Lower leg skin (tissue), 3 donors: ENCODE data around the gene PLEKHH3.

Source experiments
- CTCF ChIP-seq, 3 donors: fragments of 450-650 bp; IDR thresholded peaks; one replicate each; pipeline ENCODE4 v1.5.1; 2016; ENCODE audit warnings: antibody characterized with exemption in 3 of 3, mild to moderate bottlenecking in 3 of 3, moderate library complexity in 2 of 3
- POLR2A ChIP-seq, 2 donors: fragments of 450-650 bp; IDR thresholded peaks; one replicate each; pipeline ENCODE4 v1.6.1; 2016 to 2017; ENCODE audit warnings: antibody characterized with exemption in 2 of 2, mild to moderate bottlenecking in 1 of 2, moderate library complexity in 1 of 2

- TF ChIP-seq CTCF (IDR thresholded peaks at IDR 0.05), result no peak
- TF ChIP-seq POLR2A (IDR thresholded peaks at IDR 0.05), result no peak
These were observed 31.8 kb upstream of the PLEKHH3 start for GRCh38 chr17:42708588-42708987.
